Glutamatergic neuron (in vitro differentiated cells): ENCODE results near the gene VTI1A. TPM values are rescaled to one million over a fixed set of nuclear protein-coding genes. Genes with fewer than 3 reads are reported as not detected.
"Not testable (repeated sequence)": the region's sequence is repeated elsewhere in the genome, so short reads cannot be mapped to it uniquely, and the experiment has no call there.

Source experiments
- DNase-seq: peaks from one replicate; pipeline ENCODE4 v3.0.0; 2022
- H3K27ac Mint-ChIP-seq: one replicate; pipeline ENCODE4 v1.8.0; 2020; ENCODE audit warnings: mild to moderate bottlenecking, mixed read lengths, inconsistent platforms; ENCODE audit not compliant: unreplicated experiment
- H3K27me3 Mint-ChIP-seq: one replicate; pipeline ENCODE4 v1.8.0; 2020; ENCODE audit warnings: mild to moderate bottlenecking, moderate library complexity, mixed read lengths, inconsistent platforms; ENCODE audit not compliant: unreplicated experiment
- H3K36me3 Mint-ChIP-seq: one replicate; pipeline ENCODE4 v1.8.0; 2020; ENCODE audit warnings: mild to moderate bottlenecking, mixed read lengths, inconsistent platforms; ENCODE audit not compliant: unreplicated experiment
- H3K4me1 Mint-ChIP-seq: one replicate; pipeline ENCODE4 v1.8.0; 2020; ENCODE audit warnings: mild to moderate bottlenecking, low read depth, mixed read lengths, inconsistent platforms; ENCODE audit not compliant: unreplicated experiment
- H3K4me3 Mint-ChIP-seq: one replicate; pipeline ENCODE4 v1.8.0; 2020; ENCODE audit warnings: mild to moderate bottlenecking, mixed read lengths, inconsistent platforms; ENCODE audit not compliant: unreplicated experiment
- H3K9me3 Mint-ChIP-seq: one replicate; pipeline ENCODE4 v1.8.0; 2020; ENCODE audit warnings: mild to moderate bottlenecking, moderate library complexity, mixed read lengths, inconsistent platforms; ENCODE audit not compliant: unreplicated experiment
- microRNA-seq: library from miRNA; unstranded; fragments of <30 nt; microRNA quantifications from one replicate; pipeline ENCODE4, GENCODE V29; 2020; ENCODE audit not compliant: unreplicated experiment
- total RNA-seq: library from RNA; stranded (reverse); fragmentation: NEBNext Ultra II Directional; extraction: Animal tissue kit (Norgen Biotek cat#: 25700); gene quantifications from one replicate; pipeline ENCODE4 v1.2.1, GENCODE V29; 2021; ENCODE audit not compliant: unreplicated experiment
- TF ChIP-seq, protein P1 (sequence below): fragments of 200-600 bp; sonication (generic); IDR thresholded peaks from one replicate; pipeline ENCODE4 v1.5.0; 2021; ENCODE audit not compliant: partially characterized antibody, unreplicated experiment

VTI1A gene
- total RNA-seq, 1 donor from 2014 or later: 61.0 TPM

DNA sequence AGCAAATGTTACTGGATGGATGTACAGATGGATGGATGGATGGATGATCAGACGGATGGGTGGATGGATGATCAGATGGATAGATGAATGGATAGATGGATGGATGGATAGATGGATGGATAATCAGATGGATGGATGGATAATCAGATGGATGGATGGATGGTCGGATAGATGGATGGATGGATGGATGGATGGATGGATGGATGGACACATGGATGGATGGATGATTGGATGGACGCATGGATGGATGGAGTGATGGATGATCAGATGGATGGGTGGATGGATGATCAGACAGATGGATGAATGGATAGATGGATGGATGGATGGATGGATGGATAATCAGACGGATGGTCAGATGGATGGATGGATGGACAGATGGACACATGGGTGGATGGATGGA lies 412.8 kb downstream of the VTI1A start:
- peaks cover 3% of the 10 kb centered on the region for H3K4me1 Mint-ChIP-seq
- no peak overlapping the region for H3K4me3 Mint-ChIP-seq
- TF ChIP-seq, protein P1, sequence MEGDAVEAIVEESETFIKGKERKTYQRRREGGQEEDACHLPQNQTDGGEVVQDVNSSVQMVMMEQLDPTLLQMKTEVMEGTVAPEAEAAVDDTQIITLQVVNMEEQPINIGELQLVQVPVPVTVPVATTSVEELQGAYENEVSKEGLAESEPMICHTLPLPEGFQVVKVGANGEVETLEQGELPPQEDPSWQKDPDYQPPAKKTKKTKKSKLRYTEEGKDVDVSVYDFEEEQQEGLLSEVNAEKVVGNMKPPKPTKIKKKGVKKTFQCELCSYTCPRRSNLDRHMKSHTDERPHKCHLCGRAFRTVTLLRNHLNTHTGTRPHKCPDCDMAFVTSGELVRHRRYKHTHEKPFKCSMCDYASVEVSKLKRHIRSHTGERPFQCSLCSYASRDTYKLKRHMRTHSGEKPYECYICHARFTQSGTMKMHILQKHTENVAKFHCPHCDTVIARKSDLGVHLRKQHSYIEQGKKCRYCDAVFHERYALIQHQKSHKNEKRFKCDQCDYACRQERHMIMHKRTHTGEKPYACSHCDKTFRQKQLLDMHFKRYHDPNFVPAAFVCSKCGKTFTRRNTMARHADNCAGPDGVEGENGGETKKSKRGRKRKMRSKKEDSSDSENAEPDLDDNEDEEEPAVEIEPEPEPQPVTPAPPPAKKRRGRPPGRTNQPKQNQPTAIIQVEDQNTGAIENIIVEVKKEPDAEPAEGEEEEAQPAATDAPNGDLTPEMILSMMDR: no peak
- H3K36me3 Mint-ChIP-seq: peaks cover 13% of the 10 kb centered on the region
- no peak overlapping the region for H3K27ac Mint-ChIP-seq
- DNase-seq: no peak
- H3K27me3 Mint-ChIP-seq: no peaks in the 10 kb centered on the region
- peaks cover 8% of the 10 kb centered on the region for H3K9me3 Mint-ChIP-seq

DNA sequence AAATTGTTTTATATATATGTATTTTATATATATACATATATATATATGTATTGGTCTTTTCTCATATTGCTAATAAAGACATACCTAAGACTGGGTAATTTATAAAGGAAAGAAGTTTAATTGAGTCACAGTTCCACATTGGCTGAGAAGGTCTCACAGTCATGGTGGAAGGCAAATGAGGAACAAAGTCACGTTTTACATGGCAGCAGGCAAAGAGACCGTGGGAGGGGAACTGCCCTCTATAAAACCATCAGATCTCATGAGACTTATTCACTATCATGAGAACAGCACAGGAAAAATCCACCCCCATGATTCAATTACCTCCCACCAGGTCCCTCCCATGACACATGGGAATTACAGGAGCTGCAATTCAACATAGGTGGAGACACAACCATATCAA lies 416.4 kb downstream of the VTI1A start:
- H3K27ac Mint-ChIP-seq, H3K4me3 Mint-ChIP-seq, H3K9me3 Mint-ChIP-seq, H3K36me3 Mint-ChIP-seq, DNase-seq, H3K4me1 Mint-ChIP-seq, H3K27me3 Mint-ChIP-seq: not testable (repeated sequence)

Small RNA genes within 50 kb of the gene (microRNA-seq; reads per million reads assigned to microRNA genes)
- not detected for gene MIR4295

Other genes starting within 250 kb of the VTI1A start
- not detected for gene TECTB, start 163.8 kb upstream of the VTI1A start, total RNA-seq
- gene ACSL5, start 73.1 kb upstream of the VTI1A start, total RNA-seq: not detected
- 33.0 TPM for gene ZDHHC6, start 301 bp upstream of the VTI1A start, total RNA-seq